ENCODE data around the gene FRMD6. TPM values are rescaled to one million over a fixed set of nuclear protein-coding genes. Genes with fewer than 3 reads are reported as not detected.

FRMD6 gene
- total and polyA plus RNA-seq, 9 of the 15 experiments (the other 6 are each of a cell fraction or from before 2014, with no cell fraction given) = 0.11 to 0.92 (median 0.53) TPM

DNA sequence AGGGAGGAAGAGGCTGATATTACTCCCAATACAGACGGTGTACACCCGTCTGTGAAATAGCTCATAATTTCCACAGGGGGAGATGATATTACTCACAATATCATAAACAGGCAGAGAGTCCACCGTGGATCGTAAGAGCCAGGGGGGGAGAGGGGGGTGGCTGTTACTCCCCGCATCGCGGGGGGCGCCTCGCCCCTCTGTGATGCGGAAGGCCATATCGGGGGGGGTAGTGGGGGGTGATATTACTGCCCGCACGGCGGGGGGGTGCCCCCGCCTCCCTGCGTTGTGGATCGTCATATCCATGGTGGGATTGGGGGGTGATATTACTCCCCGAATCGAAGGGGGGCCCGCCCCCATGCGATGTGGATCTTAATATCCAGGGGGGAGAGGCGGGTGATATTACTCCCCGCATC, 91.9 kb downstream of the FRMD6 start:
- WGBS (ENCODE audit: insufficient coverage, low coverage, missing lambda C conversion rate) = no CpG with 5 or more reads among the region's 23 CpGs
- POLR2A ChIA-PET = no interaction called here
- Histone ChIP-seq H2AFZ (ENCODE audit: low read depth, low read length) (no peak overlapping the region), H3K9ac (ENCODE audit: insufficient read depth in 1 of 2, low read depth in 2 of 2, low read length in 2 of 2) (no peak overlapping the region), H3K4me2 (ENCODE audit: insufficient read depth, low read length) (no peak overlapping the region), H4K20me1 (replicated peaks; ENCODE audit: control insufficient read depth, insufficient read depth, low read length) (no peaks in the 10 kb centered on the region), H3K79me2 (ENCODE audit: control insufficient read depth, insufficient read depth, low read length) (no peaks in the 10 kb centered on the region), H3K4me1 (replicated peaks in 1 of 2; ENCODE audit: control insufficient read depth in 2 of 2, insufficient read depth in 2 of 2, low read length in 2 of 2) (no peaks in the 10 kb centered on the region), H3K27ac (ENCODE audit: extremely low read depth, low read depth, low read length) (no peak overlapping the region), H3K27me3 (ENCODE audit: control insufficient read depth in 2 of 2, insufficient read depth in 2 of 2, low read length in 2 of 2) (no peaks in the 10 kb centered on the region), H3K9me1 (ENCODE audit: control insufficient read depth, insufficient read depth, low read length) (no peaks in the 10 kb centered on the region), H3K9me3 (replicated peaks; ENCODE audit: control insufficient read depth, insufficient read depth, low read depth, low read length) (no peaks in the 10 kb centered on the region), H3K4me3 (no peak overlapping the region), H3K36me3 (ENCODE audit: control insufficient read depth, insufficient read depth, low read length) (no peaks in the 10 kb centered on the region)
- CTCF ChIA-PET (ENCODE audit: low intra/inter-chr PET ratio) = no interaction called here
- in situ Hi-C loops (cut with MboI) (no loop called here), intact Hi-C loops (cut with micrococcal nuclease) (no loop called here)
- TF ChIP-seq, protein P1, sequence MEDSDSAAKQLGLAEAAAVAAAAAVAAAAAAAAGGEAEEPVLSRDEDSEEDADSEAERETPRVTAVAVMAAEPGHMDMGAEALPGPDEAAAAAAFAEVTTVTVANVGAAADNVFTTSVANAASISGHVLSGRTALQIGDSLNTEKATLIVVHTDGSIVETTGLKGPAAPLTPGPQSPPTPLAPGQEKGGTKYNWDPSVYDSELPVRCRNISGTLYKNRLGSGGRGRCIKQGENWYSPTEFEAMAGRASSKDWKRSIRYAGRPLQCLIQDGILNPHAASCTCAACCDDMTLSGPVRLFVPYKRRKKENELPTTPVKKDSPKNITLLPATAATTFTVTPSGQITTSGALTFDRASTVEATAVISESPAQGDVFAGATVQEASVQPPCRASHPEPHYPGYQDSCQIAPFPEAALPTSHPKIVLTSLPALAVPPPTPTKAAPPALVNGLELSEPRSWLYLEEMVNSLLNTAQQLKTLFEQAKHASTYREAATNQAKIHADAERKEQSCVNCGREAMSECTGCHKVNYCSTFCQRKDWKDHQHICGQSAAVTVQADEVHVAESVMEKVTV (CRISPR knock-in tag; IDR thresholded peaks at IDR 0.05) = no peak
- TF ChIP-seq MEF2D (tag; conservative IDR thresholded peaks at IDR 0.05; ENCODE audit: low read depth) = no peak
- TF ChIP-seq ZFP1 (CRISPR knock-in tag; IDR thresholded peaks at IDR 0.05) = no peak
- no peak for TF ChIP-seq PURB (CRISPR knock-in tag; IDR thresholded peaks at IDR 0.05; ENCODE audit: low read depth)
- no peak for TF ChIP-seq STAG1 (CRISPR knock-in tag; IDR thresholded peaks at IDR 0.05; ENCODE audit: borderline replicate concordance)
- TF ChIP-seq, protein P2, sequence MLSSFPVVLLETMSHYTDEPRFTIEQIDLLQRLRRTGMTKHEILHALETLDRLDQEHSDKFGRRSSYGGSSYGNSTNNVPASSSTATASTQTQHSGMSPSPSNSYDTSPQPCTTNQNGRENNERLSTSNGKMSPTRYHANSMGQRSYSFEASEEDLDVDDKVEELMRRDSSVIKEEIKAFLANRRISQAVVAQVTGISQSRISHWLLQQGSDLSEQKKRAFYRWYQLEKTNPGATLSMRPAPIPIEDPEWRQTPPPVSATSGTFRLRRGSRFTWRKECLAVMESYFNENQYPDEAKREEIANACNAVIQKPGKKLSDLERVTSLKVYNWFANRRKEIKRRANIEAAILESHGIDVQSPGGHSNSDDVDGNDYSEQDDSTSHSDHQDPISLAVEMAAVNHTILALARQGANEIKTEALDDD (IDR thresholded peaks at IDR 0.05) = no peak
- TF ChIP-seq PTBP1 (IDR thresholded peaks at IDR 0.05; ENCODE audit: low read depth, low read length) = no peak
- TF ChIP-seq, protein P3, sequence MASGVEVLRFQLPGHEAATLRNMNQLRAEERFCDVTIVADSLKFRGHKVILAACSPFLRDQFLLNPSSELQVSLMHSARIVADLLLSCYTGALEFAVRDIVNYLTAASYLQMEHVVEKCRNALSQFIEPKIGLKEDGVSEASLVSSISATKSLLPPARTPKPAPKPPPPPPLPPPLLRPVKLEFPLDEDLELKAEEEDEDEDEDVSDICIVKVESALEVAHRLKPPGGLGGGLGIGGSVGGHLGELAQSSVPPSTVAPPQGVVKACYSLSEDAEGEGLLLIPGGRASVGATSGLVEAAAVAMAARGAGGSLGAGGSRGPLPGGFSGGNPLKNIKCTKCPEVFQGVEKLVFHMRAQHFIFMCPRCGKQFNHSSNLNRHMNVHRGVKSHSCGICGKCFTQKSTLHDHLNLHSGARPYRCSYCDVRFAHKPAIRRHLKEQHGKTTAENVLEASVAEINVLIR (CRISPR knock-in tag; IDR thresholded peaks at IDR 0.05) = no peak
- no peak for TF ChIP-seq LEF1 (IDR thresholded peaks at IDR 0.05)
- TF ChIP-seq CBX5 (IDR thresholded peaks at IDR 0.05; ENCODE audit: borderline replicate concordance, low read depth) = no peak
- ATAC-seq (no peak), DNase-seq (ENCODE audit: extremely low read depth in 1 of 4, low spot score in 3 of 4) (no peak), FAIRE-seq (no peak)
- no TSS peak for BruUV-seq (replicated peaks)
